Measurements from ENCODE around the gene PMEPA1.

The PMEPA1 gene

DNA sequence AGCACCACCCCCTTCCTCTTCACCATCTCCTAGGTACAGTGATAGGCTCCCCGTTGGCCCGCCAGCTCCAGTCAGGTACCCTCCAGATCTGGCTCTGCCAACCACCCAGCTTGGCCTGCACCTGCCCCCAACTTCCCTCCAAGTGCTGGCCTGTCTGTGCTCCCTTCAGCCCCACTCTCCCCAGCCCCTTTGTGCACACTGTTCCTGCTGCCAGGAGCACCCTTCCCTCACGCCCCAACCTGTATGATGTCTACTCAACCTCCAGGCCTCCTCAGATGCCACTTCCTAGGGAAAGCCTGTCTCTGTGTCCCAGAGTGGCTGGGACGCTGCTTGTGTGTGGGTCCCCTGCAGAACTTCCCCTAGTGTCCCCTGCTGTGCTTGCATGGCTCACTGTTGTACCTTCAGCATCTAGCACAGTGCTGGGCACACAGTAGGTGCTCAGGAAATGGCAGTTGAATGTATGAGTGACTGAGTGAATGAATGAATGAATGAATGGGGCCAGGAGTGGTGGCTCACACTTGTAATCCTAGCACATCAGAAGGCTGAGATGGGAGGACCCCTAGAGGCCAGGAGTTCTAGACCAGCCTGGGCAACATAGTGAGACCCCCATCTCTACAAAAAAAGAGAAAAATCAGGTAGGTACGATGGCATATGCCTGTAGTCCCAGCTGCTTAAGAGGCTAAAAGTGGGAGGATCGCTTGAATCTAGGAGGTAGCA, 92.6 kb downstream of the PMEPA1 start:
- DNase-seq (no peak), ATAC-seq (no peak)
- Mint-ChIP-seq H3K27me3 (no peaks in the 10 kb centered on the region), H3K4me1 (peaks cover 71% of the 10 kb centered on the region), H3K4me3 (no peak overlapping the region), H3K9me3 (no peaks in the 10 kb centered on the region), H3K27ac (peak overlapping the region in 1 of 2 donors; percentile 64)

DNA sequence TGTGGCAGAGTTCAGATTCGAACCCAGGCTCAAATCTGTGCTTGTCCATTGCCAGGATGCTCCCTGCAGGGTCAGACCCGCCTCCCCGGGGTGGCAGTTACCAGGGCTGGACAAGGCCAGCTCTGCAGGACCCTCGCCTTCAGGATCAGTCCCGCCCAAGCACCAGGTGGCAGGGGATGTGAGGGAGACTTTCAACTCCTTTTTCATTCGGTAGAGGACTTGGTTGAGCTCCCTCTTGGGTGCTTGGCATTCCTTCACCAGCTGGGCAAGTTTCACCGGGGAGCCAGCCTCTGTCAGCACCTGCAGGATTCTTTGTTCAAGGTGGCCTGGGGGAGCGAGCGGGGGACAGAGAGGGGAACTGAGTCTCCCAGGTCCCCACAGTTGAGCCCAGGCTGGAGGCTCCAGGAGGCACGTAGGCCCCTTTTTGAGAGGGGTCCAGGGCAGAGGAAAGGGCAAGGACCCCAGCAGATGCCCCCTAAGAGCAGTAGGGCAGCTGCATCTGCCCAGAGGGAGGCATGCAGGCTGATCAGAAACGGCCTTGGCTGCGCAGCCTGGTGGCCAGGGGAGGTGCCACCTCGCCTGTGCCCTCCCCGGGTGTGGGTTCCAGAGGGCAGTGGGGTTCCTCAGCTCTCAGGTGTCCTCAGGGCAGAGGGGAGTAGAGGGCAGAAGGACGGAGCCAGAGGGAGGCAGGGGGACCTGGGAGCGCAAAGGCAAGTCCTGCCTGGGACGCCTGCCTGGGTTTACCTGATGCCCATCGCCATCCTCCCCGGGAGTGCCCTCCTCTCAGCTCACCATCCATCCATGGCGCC, 93.5 kb downstream of the PMEPA1 start:
- no peak overlapping the region for H3K4me3 Mint-ChIP-seq
- no peak overlapping the region for H3K27ac Mint-ChIP-seq
- H3K27me3 Mint-ChIP-seq, result no peaks in the 10 kb centered on the region
- H3K9me3 Mint-ChIP-seq, result no peaks in the 10 kb centered on the region
- DNase-seq (peak in 1 of 2 donors; percentile 8), ATAC-seq (no peak)
- H3K4me1 Mint-ChIP-seq, result peaks cover 62% of the 10 kb centered on the region

DNA sequence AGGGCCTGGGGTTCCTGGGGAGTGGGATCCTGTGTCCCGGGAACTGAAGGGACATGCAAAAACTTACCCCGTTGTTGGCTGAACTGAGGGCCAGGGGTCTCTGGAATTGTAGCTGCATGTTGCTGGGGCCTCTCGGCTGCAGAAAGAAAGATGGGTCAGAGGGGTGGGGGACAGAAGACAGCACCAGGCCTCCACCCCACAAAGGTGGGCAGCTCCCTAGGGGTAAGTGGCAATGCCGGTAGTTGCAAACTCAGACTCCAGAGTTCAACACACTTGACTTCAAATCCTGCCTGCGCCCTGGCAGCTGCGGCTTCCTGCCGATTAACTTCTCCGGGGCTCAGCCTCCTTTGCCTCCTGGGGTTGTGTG, 94.4 kb downstream of the PMEPA1 start:
- ATAC-seq (no peak), DNase-seq (no peak)
- Mint-ChIP-seq H3K27me3 (no peaks in the 10 kb centered on the region), H3K4me1 (peaks cover 58% of the 10 kb centered on the region), H3K9me3 (no peaks in the 10 kb centered on the region), H3K27ac (no peak overlapping the region), H3K4me3 (no peak overlapping the region)

DNA sequence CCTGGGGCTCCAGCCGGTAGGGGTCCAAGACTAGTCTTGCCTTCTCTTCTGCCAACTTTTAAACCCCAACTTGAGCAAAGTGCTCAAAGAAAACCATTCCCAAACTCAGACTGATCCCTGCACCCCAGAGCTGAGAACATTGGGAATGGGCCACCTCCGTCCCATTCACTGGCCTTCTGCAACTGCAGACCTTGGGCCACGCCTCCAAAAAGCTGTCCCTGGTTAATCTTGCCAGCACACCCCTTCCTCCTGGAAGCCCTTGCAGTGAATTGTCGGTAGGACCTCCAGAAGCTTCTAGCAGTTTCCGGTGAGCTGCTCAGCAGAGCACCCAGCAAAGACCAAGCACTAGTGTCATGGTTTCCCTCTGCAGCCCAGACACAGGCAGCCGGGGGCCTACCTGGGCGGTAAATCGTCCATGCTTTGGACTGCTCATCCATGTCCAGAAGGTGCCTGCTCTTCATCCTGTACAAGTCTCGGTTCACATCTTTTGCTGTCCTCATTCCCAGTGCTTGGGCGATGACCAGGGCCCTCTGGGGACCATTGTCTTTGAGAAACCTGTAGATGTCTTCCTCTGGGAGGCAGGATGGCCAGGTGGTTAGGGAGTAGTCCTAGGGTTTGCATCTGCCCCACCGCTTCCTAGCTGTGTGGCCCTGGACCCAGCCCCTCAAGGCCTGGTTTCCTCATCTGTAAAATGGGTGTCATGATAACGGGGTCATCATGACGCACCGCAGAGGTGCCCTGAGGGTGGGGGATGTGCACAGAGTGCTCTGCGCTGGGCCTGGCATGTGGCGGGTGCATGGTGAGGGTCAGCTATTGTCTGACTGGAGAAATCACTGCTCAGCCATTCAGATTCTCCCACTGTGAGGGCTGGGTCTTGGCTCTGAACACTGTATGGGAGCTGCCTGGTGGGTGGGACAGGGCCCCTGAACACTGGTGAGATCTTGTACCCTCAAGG, 95.0 kb downstream of the PMEPA1 start:
- Mint-ChIP-seq H3K4me3 (no peak overlapping the region), H3K27ac (no peak overlapping the region), H3K9me3 (no peaks in the 10 kb centered on the region), H3K27me3 (no peaks in the 10 kb centered on the region), H3K4me1 (peaks cover 52% of the 10 kb centered on the region)
- no peak for DNase-seq
- ATAC-seq, result no peak

DNA sequence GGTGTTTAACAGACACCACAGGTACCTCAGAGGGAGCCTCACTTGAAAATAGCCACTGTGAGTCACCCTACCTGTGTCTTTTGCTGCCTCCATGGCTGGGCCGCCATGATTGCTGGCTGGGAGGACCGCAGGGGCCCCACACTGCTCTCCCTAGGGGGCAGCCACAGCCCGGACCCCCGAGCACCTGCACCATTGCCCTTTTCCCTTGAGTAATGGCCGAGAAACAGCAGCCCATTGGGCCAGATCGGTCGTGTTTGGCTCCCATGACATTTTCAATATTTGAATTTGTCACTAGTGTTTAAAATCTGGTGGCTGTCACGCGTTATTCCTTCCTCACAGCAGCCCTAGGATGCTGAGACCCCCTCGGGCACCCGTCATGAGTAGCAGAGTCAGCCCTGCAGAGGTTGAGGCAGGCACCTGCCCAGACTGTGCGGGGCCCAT, 96.3 kb downstream of the PMEPA1 start:
- no peak overlapping the region for H3K4me3 Mint-ChIP-seq
- H3K9me3 Mint-ChIP-seq, result no peaks in the 10 kb centered on the region
- no peak for DNase-seq
- H3K27me3 Mint-ChIP-seq, result no peaks in the 10 kb centered on the region
- ATAC-seq, result no peak
- peaks cover 39% of the 10 kb centered on the region for H3K4me1 Mint-ChIP-seq
- H3K27ac Mint-ChIP-seq, result no peak overlapping the region

DNA sequence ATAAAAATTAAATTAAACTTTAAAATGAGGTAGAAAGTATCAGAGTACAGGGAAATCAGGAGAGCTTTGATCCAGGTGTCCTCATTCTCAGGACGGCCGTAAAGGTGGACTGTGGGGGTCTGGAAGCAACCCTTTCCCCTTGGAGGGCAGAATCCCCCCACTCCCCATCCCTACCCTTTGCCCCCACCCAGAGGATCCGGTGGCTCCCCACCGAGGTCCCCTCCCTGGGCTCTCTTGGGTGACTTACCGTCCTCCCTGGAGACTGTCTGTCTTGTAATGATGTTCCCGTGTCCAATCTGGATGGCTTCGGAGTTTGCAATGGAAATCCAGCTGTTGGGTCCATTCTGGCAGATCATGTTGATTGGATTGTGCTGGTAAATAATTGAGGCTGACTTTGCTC, 96.9 kb downstream of the PMEPA1 start:
- no peak for ATAC-seq
- H3K4me1 Mint-ChIP-seq, result peaks cover 33% of the 10 kb centered on the region
- no peaks in the 10 kb centered on the region for H3K27me3 Mint-ChIP-seq
- DNase-seq, result no peak
- no peak overlapping the region for H3K27ac Mint-ChIP-seq
- H3K9me3 Mint-ChIP-seq, result no peaks in the 10 kb centered on the region
- H3K4me3 Mint-ChIP-seq, result no peak overlapping the region

DNA sequence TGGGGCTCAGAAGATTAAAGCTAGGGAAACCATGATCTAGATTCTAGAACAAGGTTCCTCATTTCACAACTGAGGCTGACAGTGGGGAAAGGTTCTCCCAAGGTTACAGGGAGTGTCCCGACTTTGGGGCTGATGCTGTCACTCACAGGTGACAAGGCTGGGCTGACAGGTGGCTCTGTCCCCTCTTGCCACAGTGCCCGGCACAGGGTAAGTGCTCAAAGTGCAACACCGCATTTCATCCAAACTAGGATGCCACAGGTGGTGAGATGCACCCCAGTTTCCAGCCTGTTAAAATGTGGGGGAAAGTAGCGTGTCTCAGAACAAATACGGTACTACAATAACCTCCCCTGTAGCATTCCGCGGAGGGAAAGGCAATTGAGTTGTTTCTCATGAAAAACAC, 97.4 kb downstream of the PMEPA1 start:
- Mint-ChIP-seq H3K27ac (no peak overlapping the region), H3K9me3 (no peaks in the 10 kb centered on the region), H3K4me1 (peaks cover 28% of the 10 kb centered on the region), H3K27me3 (no peaks in the 10 kb centered on the region), H3K4me3 (no peak overlapping the region)
- DNase-seq, result no peak
- no peak for ATAC-seq

DNA sequence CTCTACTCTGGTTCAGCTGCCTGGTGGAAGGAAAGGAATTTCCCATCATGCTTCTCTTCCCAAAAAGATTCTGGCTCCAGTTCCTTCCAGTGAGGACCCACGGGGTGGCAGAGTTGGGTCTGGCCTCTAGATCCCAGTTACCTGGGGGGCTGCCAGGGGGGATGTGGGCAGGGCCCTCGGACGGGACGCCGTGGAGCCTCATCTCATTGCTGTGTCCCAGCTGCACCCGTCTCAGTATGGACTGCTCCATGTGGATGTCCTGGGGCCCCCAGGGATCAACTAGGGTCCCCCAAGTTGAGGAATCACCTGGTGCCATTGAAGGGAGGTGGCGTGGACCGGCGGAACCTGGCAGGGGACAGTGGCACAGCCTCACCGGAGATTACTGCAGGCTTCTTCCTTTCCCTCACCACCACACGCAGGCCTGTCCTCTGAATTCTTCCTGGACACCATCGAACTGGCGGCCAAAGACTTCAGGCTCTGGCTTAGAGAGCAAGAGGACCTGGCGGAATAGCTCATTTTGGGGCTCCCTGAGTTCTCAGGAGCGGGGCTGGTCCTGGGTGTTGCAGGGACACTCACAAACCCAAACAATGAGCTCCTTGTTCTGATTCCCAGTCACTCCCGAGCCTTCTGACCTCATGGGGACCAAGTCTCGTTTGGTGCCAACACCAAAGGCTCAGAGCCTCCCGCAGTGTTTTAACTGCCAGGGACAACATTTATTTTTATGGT, 98.1 kb downstream of the PMEPA1 start:
- DNase-seq, result no peak
- Mint-ChIP-seq H3K27me3 (no peaks in the 10 kb centered on the region), H3K4me3 (no peak overlapping the region), H3K4me1 (peaks cover 21% of the 10 kb centered on the region), H3K9me3 (no peaks in the 10 kb centered on the region), H3K27ac (no peak overlapping the region)
- no peak for ATAC-seq

DNA sequence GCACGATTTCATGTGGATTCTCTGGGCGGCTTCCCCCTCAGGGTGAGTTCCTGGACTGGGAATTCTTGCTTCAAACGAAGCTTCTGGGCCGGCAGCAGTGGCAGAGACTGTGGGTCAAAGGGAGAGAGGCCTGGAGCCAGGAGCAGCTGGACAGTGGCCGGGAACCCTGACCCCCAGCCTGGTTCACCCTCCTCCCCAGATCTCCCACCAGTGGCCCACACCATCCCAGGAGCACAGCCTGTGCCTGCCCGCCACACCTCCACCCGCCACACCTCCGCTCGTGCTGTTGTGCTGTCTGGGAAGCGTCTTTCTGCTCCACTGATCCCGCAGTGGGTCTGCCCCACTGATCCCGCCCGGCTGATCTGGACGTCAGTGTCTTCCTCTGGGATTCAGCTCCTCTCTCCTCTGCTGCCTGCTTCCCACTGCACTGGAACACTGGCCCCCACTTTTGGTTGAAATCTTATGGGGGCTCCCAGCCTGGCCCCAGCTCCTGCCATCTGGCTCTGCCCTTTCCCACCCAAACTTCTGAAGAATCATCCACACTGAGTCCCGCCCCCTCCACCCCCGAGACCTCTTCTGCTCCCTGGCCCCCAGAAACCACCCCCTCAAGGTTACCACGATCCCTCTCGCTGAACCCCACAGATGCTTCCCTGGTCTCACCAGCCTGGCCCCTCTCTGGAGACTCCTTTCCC, 99.4 kb downstream of the PMEPA1 start:
- no peak overlapping the region for H3K27ac Mint-ChIP-seq
- H3K27me3 Mint-ChIP-seq, result no peaks in the 10 kb centered on the region
- H3K9me3 Mint-ChIP-seq, result no peaks in the 10 kb centered on the region
- H3K4me3 Mint-ChIP-seq, result no peak overlapping the region
- peaks cover 8% of the 10 kb centered on the region for H3K4me1 Mint-ChIP-seq
- ATAC-seq, result no peak
- no peak for DNase-seq

DNA sequence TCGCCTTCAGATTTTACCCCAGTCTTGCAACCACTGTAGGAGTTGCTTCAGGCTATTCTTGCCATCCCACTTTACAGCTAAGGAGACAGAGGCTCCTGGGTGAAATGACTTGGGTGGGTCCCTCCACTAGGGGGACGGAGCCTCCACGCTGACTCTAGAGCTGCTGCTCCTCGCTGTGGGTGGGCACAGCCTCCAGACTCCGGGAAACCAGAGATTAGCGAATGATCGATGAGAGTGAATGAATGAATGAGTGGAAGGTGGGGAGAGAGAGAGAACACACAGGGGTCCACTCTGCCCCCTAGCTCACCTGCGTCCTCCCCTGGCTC, 100.0 kb downstream of the PMEPA1 start:
- no peak overlapping the region for H3K4me3 Mint-ChIP-seq
- DNase-seq, result no peak
- peaks cover 11% of the 10 kb centered on the region for H3K4me1 Mint-ChIP-seq
- H3K27me3 Mint-ChIP-seq, result no peaks in the 10 kb centered on the region
- H3K27ac Mint-ChIP-seq, result no peak overlapping the region
- no peak for ATAC-seq
- H3K9me3 Mint-ChIP-seq, result no peaks in the 10 kb centered on the region

DNA sequence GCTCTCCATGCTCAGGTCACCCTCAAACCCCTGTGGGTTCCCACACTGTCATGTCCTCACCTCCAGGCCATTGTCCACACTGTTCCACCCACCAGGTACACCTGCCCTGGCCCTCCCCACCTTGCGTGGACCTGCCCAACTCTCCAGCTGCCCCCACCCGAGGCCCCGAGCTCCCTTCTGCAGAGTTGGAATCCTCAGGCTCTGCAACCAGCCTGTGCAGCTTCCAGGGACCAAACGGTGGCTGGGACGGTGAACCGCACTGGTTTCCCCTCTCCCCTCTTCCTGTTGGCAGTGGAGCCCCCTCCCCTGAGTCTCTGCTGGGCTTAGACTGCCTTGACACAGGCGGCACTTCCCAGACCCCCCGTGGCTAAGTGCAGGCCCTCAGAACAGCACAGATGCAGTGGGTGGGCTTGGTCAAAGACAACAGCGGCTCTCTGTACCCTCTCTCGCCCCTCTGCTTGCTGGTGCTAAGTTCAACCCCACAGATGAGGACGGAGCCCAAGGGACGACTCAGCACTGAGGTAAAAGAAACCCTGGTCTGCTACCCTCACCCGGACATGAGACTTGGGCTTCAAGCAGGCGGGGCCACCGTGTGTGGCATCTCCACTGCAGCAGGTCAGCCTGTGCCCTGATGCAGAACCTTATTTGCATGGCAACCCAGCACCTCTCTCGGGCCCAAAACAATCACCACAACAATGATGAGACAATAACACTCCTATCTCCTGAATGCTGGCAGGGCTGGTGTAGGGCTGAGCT, 100.6 kb downstream of the PMEPA1 start:
- ATAC-seq, result no peak
- H3K4me1 Mint-ChIP-seq, result peaks cover 16% of the 10 kb centered on the region
- H3K27me3 Mint-ChIP-seq, result no peaks in the 10 kb centered on the region
- no peaks in the 10 kb centered on the region for H3K9me3 Mint-ChIP-seq
- no peak for DNase-seq
- H3K4me3 Mint-ChIP-seq, result no peak overlapping the region
- H3K27ac Mint-ChIP-seq, result peak overlapping the region in 1 of 2 donors; percentile 79

DNA sequence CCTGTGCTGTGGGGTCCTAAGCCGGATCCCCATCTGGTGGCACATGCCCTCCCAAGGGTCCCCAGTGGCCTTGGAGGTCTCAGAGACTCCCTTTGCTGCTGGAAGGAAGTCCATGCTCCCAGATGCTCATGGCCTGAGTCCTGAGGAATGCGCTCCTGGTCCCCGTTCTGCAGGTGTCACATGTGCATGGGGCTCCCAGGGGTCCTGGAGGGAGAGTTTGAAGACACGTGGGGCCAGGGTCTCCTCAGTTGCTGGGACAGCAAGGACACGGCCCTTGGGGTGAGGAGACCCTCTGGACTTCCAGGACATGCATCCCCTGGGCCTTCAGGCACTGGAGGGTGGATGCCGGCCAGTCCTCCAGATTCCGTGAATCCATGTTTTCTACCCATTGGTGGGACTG, 101.3 kb downstream of the PMEPA1 start:
- Mint-ChIP-seq H3K27me3 (no peaks in the 10 kb centered on the region), H3K4me3 (no peak overlapping the region), H3K4me1 (peaks cover 17% of the 10 kb centered on the region), H3K27ac (no peak overlapping the region), H3K9me3 (no peaks in the 10 kb centered on the region)
- ATAC-seq (no peak), DNase-seq (no peak)

DNA sequence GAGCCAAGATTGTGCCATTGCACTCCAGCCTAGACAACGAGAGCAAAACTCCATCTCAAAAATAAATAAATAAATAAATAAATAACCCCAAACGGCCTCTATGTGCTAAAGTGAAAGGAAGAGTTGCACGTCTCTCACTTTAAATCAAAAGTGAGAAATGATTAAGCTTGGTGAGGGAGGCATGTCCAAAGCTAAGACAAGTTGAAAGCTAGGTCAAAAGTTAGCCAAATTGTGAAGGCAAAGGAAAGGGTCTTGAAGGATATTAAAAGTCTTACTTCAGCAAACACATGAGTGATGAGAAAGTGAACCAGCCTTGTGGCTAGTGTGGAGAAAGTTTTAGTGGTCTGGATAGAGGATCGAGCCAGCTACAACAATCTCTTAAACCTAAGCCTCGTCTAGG, 103.9 kb downstream of the PMEPA1 start:
- no peaks in the 10 kb centered on the region for H3K9me3 Mint-ChIP-seq
- H3K27ac Mint-ChIP-seq, result no peak overlapping the region
- no peaks in the 10 kb centered on the region for H3K27me3 Mint-ChIP-seq
- ATAC-seq (no peak), DNase-seq (no peak)
- H3K4me1 Mint-ChIP-seq, result peaks cover 19% of the 10 kb centered on the region
- H3K4me3 Mint-ChIP-seq, result no peak overlapping the region

DNA sequence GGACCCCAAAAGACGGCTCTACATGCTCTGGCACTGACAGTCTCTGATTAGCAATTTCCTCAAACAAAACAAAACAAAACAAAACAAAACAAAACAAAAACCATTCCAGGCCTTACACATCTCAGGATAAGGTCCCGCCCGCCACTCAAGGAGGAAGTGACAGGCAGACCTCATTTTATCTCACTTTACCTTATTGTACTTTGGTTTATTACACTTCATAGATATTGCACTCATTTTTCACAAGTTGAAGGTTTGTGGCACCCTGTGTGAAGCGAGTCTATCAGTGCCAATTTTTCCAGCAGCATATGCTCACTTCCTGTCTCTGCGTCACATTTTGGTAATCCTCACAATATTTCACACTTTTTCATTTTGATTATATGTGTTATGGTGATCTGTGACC, 104.8 kb downstream of the PMEPA1 start:
- ATAC-seq (no peak), DNase-seq (no peak)
- no peak overlapping the region for H3K27ac Mint-ChIP-seq
- no peaks in the 10 kb centered on the region for H3K27me3 Mint-ChIP-seq
- peaks cover 20% of the 10 kb centered on the region for H3K4me1 Mint-ChIP-seq
- no peak overlapping the region for H3K4me3 Mint-ChIP-seq
- no peaks in the 10 kb centered on the region for H3K9me3 Mint-ChIP-seq

Measured in stimulated activated naive CD8-positive, alpha-beta T cell treated with anti-CD3 and anti-CD28 coated beads, Interleukin-15, amount 100 ng/mL, for 72 hours (primary cell).